Trophoblast cell (in vitro differentiated cells and primary cell): ENCODE data around the gene SLC39A12.

Experiments used
- DNase-seq, 2 donors: peaks; one replicate each; pipeline ENCODE4 v3.0.0-alpha.2; 2016
- H2AFZ ChIP-seq: 2 replicates; pipeline ENCODE4 v1.6.1; 2013; ENCODE audit warnings: low read length, moderate library complexity, mild to moderate bottlenecking; ENCODE audit not compliant: insufficient read depth, poor library complexity
- H2AK5ac ChIP-seq: 2 replicates; pipeline ENCODE4 v1.6.1; 2013; ENCODE audit warnings: mild to moderate bottlenecking, low read length
- H2BK120ac ChIP-seq: 2 replicates; pipeline ENCODE4 v1.6.1; 2013; ENCODE audit warnings: low read length, mild to moderate bottlenecking, moderate library complexity; ENCODE audit not compliant: insufficient read depth, poor library complexity
- H2BK12ac ChIP-seq: 2 replicates; pipeline ENCODE4 v1.6.1; 2013; ENCODE audit warnings: mild to moderate bottlenecking, low read length, moderate library complexity
- H2BK5ac ChIP-seq: 2 replicates; pipeline ENCODE4 v1.6.1; 2013; ENCODE audit warnings: low read length, low read depth, moderate library complexity, mild to moderate bottlenecking; ENCODE audit not compliant: poor library complexity
- H3K14ac ChIP-seq: 2 replicates; pipeline ENCODE4 v1.6.1; 2013; ENCODE audit warnings: mild to moderate bottlenecking, low read length
- H3K18ac ChIP-seq: 2 replicates; pipeline ENCODE4 v1.6.1; 2013; ENCODE audit warnings: mild to moderate bottlenecking, low read length
- H3K23ac ChIP-seq: 2 replicates; pipeline ENCODE4 v1.6.1; 2013; ENCODE audit warnings: low read length
- H3K27ac ChIP-seq: 2 replicates; pipeline ENCODE4 v1.5.1; 2013; ENCODE audit warnings: low read depth, mild to moderate bottlenecking, inconsistent platforms, low read length, moderate library complexity
- H3K27me3 ChIP-seq: 2 replicates; pipeline ENCODE4 v1.6.1; 2013; ENCODE audit warnings: inconsistent platforms, mild to moderate bottlenecking, low read length, moderate library complexity; ENCODE audit not compliant: insufficient read depth
- H3K36me3 ChIP-seq, 2 experiments: 1 replicate in 1 of 2; 2 replicates in 1 of 2; pipeline ENCODE4 v1.6.1; 2013; ENCODE audit warnings: low read length in 2 of 2, mild to moderate bottlenecking in 2 of 2, moderate library complexity in 1 of 2; ENCODE audit not compliant: insufficient read depth in 2 of 2, control insufficient read depth in 1 of 2
- H3K4ac ChIP-seq: 2 replicates; pipeline ENCODE4 v1.6.1; 2013; ENCODE audit warnings: low read depth, mild to moderate bottlenecking, low read length, moderate library complexity
- H3K4me1 ChIP-seq, 2 experiments: 1 replicate in 1 of 2; 2 replicates in 1 of 2; pipeline ENCODE4 v1.6.1; 2013; ENCODE audit warnings: low read length in 2 of 2, mild to moderate bottlenecking in 2 of 2, moderate library complexity in 1 of 2; ENCODE audit not compliant: insufficient read depth in 2 of 2, control insufficient read depth in 1 of 2
- H3K4me2 ChIP-seq: 2 replicates; pipeline ENCODE4 v1.6.1; 2013; ENCODE audit warnings: inconsistent platforms, mild to moderate bottlenecking, low read length, moderate library complexity
- H3K4me3 ChIP-seq: 2 replicates; pipeline ENCODE4 v1.5.1; 2013; ENCODE audit warnings: mild to moderate bottlenecking, low read depth, low read length, inconsistent platforms
- H3K79me1 ChIP-seq: one replicate; pipeline ENCODE4 v1.6.1; 2013; ENCODE audit warnings: low read length
- H3K79me2 ChIP-seq: 2 replicates; pipeline ENCODE4 v1.6.1; 2013; ENCODE audit warnings: low read length, mild to moderate bottlenecking; ENCODE audit not compliant: control insufficient read depth, insufficient read depth, poor library complexity
- H3K9ac ChIP-seq: 2 replicates; pipeline ENCODE4 v1.6.1; 2013; ENCODE audit warnings: mild to moderate bottlenecking, low read length
- H3K9me3 ChIP-seq: 2 replicates; pipeline ENCODE4 v1.6.1; 2013; ENCODE audit warnings: low read depth, mild to moderate bottlenecking, control low read depth, inconsistent platforms, low read length; ENCODE audit not compliant: insufficient read depth
- H4K12ac ChIP-seq: 2 replicates; pipeline ENCODE4 v1.6.1; 2013; ENCODE audit warnings: low read depth, mild to moderate bottlenecking, low read length, moderate library complexity
- H4K8ac ChIP-seq: 2 replicates; pipeline ENCODE4 v1.6.1; 2013; ENCODE audit warnings: low read depth, mild to moderate bottlenecking, low read length, moderate library complexity
- H4K91ac ChIP-seq: one replicate; pipeline ENCODE4 v1.6.1; 2013; ENCODE audit warnings: low read depth, mild to moderate bottlenecking, low read length, moderate library complexity
- WGBS: extraction: QIAGEN DNeasy Blood & Tissue Kit; methylation state at CpG from one replicate; pipeline ENCODE4 v1.1.7; 2013; ENCODE audit warnings: missing lambda C conversion rate; ENCODE audit not compliant: insufficient read length, insufficient coverage; ENCODE audit errors: extremely low coverage; 5-methylcytosine and 5-hydroxymethylcytosine counted together

SLC39A12 gene

DNA sequence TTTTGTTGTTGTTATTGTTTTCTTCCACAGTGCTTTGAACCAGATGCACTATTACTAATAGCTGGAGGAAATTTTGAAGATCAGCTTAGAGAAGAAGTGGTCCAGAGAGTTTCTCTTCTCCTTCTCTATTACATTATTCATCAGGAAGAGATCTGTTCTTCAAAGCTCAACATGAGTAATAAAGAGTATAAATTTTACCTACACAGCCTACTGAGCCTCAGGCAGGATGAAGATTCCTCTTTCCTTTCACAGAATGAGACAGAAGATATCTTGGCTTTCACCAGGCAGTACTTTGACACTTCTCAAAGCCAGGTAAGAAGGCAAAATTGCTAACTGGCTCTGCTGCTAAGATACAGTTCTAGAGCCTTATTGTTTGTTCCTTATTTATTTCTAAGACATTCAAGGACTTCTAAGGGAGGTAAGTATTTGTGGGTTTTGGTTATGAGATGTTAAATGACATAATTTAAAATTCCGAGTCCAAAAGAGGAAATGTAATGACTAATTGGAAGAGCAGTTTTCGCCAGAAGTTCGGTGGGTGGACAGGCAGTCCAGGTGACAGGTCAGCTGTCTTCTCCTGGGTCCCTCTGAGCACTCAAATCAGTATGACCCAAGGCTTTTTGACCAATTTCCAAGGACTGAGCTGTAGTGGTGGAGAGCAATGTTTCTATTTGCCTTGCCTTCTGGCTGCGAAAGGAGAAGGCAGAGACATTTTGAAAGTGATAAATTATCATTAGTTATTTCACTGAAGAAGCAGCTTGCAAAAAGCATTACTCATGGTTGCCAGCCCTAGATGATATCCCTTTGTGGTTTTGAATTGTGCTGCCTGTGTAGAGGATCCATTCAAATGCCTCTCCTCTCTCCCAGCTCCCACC lies 10.1 kb downstream of the SLC39A12 start:
- Histone ChIP-seq H4K8ac (no peak overlapping the region), H3K4me1 (no peaks in the 10 kb centered on the region), H3K4ac (no peak overlapping the region), H2AK5ac (no peak overlapping the region), H4K12ac (no peak overlapping the region), H3K36me3 (no peaks in the 10 kb centered on the region), H2BK12ac (no peak overlapping the region), H3K4me3 (no peak overlapping the region), H2BK120ac (no peak overlapping the region), H3K27me3 (no peaks in the 10 kb centered on the region), H2BK5ac (no peak overlapping the region), H3K4me2 (no peak overlapping the region), H3K79me1 (no peaks in the 10 kb centered on the region), H3K9ac (no peak overlapping the region), H3K18ac (no peak overlapping the region), H2AFZ (no peak overlapping the region), H3K23ac (no peak overlapping the region), H3K27ac (no peak overlapping the region), H3K9me3 (no peaks in the 10 kb centered on the region), H3K79me2 (no peaks in the 10 kb centered on the region), H4K91ac (no peak overlapping the region), H3K14ac (no peak overlapping the region)
- DNase-seq: no peak
- WGBS: 100% methylated on average over 1 of the region's 4 CpGs

- no CpG with 5 or more reads among the region's 3 CpGs for WGBS
Measured at GRCh38 chr10:17963431-17963830, 11.7 kb downstream of the SLC39A12 start.

DNA sequence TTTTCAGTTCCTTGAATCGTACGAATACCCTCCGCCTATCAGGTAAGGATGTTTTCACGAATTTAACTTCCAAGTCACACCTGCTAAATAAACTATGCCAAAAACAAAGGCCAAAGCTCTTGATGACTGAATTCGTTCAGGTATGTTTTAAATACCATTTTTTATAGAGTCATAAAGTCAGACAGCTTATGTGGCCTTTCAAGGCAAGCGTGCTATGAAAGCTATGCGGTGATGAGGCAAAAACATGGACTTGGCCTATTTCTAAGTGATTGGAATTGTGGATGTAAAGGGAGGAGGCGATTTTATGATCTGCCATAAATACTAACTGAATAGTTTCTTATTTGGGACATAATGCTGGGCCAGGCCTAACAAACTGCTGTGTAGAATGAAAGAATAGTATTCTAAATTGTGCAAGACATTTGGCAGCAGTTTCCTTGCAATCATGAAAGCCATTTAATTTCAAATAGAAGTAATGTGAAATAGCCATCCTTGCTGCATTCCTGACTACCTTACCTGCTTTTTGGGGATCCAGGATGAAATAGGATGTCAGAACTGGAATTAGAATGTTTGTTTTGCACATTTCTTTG lies 14.0 kb downstream of the SLC39A12 start:
- no peak overlapping the region for H2BK120ac ChIP-seq
- no peak overlapping the region for H3K9ac ChIP-seq
- H4K12ac ChIP-seq: no peak overlapping the region
- no peak overlapping the region for H4K8ac ChIP-seq
- no peak for DNase-seq
- no peaks in the 10 kb centered on the region for H3K79me2 ChIP-seq
- H3K36me3 ChIP-seq: no peaks in the 10 kb centered on the region
- no peak overlapping the region for H4K91ac ChIP-seq
- H3K79me1 ChIP-seq: no peaks in the 10 kb centered on the region
- no peak overlapping the region for H3K27ac ChIP-seq
- H3K23ac ChIP-seq: no peak overlapping the region
- WGBS: no CpG with 5 or more reads among the region's 8 CpGs
- H2AK5ac ChIP-seq: no peak overlapping the region
- no peaks in the 10 kb centered on the region for H3K4me1 ChIP-seq
- H3K27me3 ChIP-seq: no peaks in the 10 kb centered on the region
- H3K18ac ChIP-seq: no peak overlapping the region
- H3K9me3 ChIP-seq: no peaks in the 10 kb centered on the region
- no peak overlapping the region for H3K4ac ChIP-seq
- H3K4me3 ChIP-seq: no peak overlapping the region
- no peak overlapping the region for H3K4me2 ChIP-seq
- no peak overlapping the region for H2AFZ ChIP-seq
- no peak overlapping the region for H2BK12ac ChIP-seq
- H3K14ac ChIP-seq: no peak overlapping the region
- no peak overlapping the region for H2BK5ac ChIP-seq

More at GRCh38 chr10:17963431-17963830, 11.7 kb downstream of the SLC39A12 start:
- no peak for DNase-seq
- H2AFZ ChIP-seq: no peak overlapping the region
- no peak overlapping the region for H2BK120ac ChIP-seq
- H4K8ac ChIP-seq: no peak overlapping the region
- H3K79me1 ChIP-seq: no peaks in the 10 kb centered on the region
- H3K27ac ChIP-seq: no peak overlapping the region
- H3K4ac ChIP-seq: no peak overlapping the region
- H3K4me2 ChIP-seq: no peak overlapping the region
- H2AK5ac ChIP-seq: no peak overlapping the region
- no peak overlapping the region for H4K12ac ChIP-seq
- H3K18ac ChIP-seq: no peak overlapping the region
- no peaks in the 10 kb centered on the region for H3K79me2 ChIP-seq
- no peak overlapping the region for H2BK5ac ChIP-seq
- no peaks in the 10 kb centered on the region for H3K9me3 ChIP-seq
- H3K27me3 ChIP-seq: no peaks in the 10 kb centered on the region
- no peak overlapping the region for H3K14ac ChIP-seq
- no peak overlapping the region for H3K23ac ChIP-seq
- H4K91ac ChIP-seq: no peak overlapping the region
- H3K4me1 ChIP-seq: no peaks in the 10 kb centered on the region
- H3K9ac ChIP-seq: no peak overlapping the region
- H3K36me3 ChIP-seq: no peaks in the 10 kb centered on the region
- H3K4me3 ChIP-seq: no peak overlapping the region
- H2BK12ac ChIP-seq: no peak overlapping the region

DNA sequence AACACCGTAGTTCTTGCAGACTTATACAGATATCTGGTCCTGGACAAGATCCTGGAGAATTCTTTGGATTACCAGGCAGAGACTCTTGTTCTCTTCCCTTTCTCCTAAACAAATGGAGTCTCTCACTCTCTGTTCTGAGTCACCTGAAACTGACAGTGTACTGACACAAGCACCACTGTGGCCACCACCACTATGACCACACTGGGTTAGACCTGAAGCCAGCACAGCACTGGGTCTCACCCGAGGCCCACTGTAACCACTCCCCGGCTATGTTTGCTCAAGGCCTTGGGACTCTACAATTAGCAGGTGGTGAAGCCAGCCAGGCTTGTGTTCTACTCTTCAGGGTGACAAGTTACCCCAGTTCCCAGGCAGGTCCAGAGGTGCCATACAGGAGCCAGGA lies 22.8 kb downstream of the SLC39A12 start:
- H3K27me3 ChIP-seq: no peaks in the 10 kb centered on the region

More for the DNA sequence above, 22.8 kb downstream of the SLC39A12 start:
- H3K9ac ChIP-seq: no peak overlapping the region
- H3K23ac ChIP-seq: no peak overlapping the region
- no peak overlapping the region for H2AFZ ChIP-seq
- H3K4me1 ChIP-seq: no peaks in the 10 kb centered on the region
- peaks cover 1% of the 10 kb centered on the region for H3K9me3 ChIP-seq
- H4K8ac ChIP-seq: no peak overlapping the region
- no peaks in the 10 kb centered on the region for H3K36me3 ChIP-seq
- WGBS: no CpG with 5 or more reads among the region's 3 CpGs
- H3K4me2 ChIP-seq: no peak overlapping the region
- no peak overlapping the region for H2AK5ac ChIP-seq
- no peak overlapping the region for H2BK12ac ChIP-seq
- H3K18ac ChIP-seq: no peak overlapping the region
- no peak overlapping the region for H4K12ac ChIP-seq
- H3K4ac ChIP-seq: no peak overlapping the region
- DNase-seq: no peak
- H4K91ac ChIP-seq: no peak overlapping the region
- H2BK5ac ChIP-seq: no peak overlapping the region
- H3K79me1 ChIP-seq: no peaks in the 10 kb centered on the region
- no peak overlapping the region for H3K4me3 ChIP-seq
- no peak overlapping the region for H3K14ac ChIP-seq
- H3K79me2 ChIP-seq: no peaks in the 10 kb centered on the region
- no peak overlapping the region for H2BK120ac ChIP-seq
- no peak overlapping the region for H3K27ac ChIP-seq
